H54 (cell line): ENCODE data around the gene PTPN14.
"Not testable (repeated sequence)": the region's sequence is repeated elsewhere in the genome, so short reads cannot be mapped to it uniquely, and the experiment has no call there.

Source experiments
- DNase-seq: peaks from one replicate; pipeline ENCODE4 v3.0.0; 2011; ENCODE audit warnings: low spot score, mixed read lengths; ENCODE audit not compliant: insufficient read length
- FAIRE-seq: peaks from 3 replicates; lab custom pipeline; 2011; peaks lifted over from hg19 to GRCh38; lab: Jason Lieb, UNC
- POLR2A ChIP-seq: IDR thresholded peaks from 2 replicates; pipeline ENCODE4 v1.6.1; 2011; ENCODE audit warnings: low read depth, mild to moderate bottlenecking, low read length

PTPN14 gene

GRCh38 chr1:214515544-214516433 is 35.6 kb downstream of the PTPN14 start:
- no peak for DNase-seq
- no peak for FAIRE-seq
- TF ChIP-seq POLR2A = no peak

- FAIRE-seq (no peak), DNase-seq (no peak)
- no peak for TF ChIP-seq POLR2A
These were observed 36.5 kb downstream of the PTPN14 start for GRCh38 chr1:214514819-214515383.

- DNase-seq = peak; percentile 28
- TF ChIP-seq POLR2A = no peak
These were observed 37.2 kb downstream of the PTPN14 start for GRCh38 chr1:214514032-214514818.

GRCh38 chr1:214513394-214513793 is 38.0 kb downstream of the PTPN14 start:
- no peak for FAIRE-seq
- TF ChIP-seq POLR2A = no peak
- no peak for DNase-seq

More at GRCh38 chr1:214514032-214514818, 37.2 kb downstream of the PTPN14 start:
- peak; percentile 53 for FAIRE-seq

- TF ChIP-seq POLR2A = no peak
- DNase-seq (no peak), FAIRE-seq (no peak)
These were observed 39.8 kb downstream of the PTPN14 start for GRCh38 chr1:214511639-214511998.

DNA sequence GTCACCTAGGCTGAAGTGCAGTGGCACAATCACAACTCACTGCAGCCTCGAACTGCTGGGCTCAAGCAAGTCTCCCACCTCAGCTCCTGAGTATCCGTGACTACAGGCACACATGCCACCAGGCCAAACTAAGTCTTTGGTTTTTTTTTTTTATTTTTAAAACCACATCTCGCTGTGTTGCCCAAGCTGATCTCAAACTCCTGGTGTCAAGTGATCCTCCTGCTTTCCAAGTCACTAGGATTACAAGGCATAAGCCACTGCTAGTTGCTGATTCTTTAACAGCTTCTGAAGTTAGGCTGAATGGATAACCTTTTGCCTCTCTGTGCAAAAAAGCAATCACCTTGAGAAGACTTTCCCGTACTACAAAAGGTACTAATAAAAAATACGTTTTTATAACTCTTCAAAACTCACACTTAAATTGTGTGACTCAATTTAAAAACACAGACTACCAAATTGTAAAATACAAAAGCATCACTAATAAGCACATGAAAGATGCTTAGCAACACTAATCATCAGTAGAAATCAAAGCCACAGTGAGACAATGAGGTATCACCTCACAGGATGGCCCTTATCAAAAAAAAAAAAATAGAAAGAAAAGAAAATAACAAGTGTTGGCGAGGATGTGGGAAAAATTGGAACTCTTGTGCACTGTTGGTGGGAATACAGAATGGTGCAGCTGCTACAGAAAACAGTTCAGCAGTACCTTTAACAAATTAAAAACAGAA is 40.3 kb downstream of the PTPN14 start:
- no peak for TF ChIP-seq POLR2A
- DNase-seq = no peak
- no peak for FAIRE-seq

DNA sequence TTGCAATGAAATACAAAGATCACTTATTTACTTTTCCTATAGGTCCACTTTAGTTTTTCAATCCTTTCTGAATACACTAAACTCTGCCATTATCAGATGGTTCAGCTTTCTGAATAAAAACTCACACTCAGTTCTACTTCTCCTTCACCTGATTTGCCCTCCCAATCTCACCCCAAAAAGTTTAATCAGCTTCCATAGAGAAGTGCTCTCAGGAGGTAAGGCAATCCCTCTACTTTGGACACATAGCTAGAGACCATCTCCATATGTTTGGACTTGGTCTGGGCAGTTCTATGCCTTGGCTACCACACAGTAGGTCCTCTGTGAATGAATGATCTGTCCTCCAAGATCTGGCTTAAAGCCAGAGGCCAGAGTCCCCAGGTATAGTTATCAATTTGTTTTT is 40.9 kb downstream of the PTPN14 start:
- DNase-seq (no peak), FAIRE-seq (no peak)
- TF ChIP-seq POLR2A = no peak

- not testable (repeated sequence) for FAIRE-seq, DNase-seq
These were observed 41.8 kb downstream of the PTPN14 start for GRCh38 chr1:214509622-214510021.

DNA sequence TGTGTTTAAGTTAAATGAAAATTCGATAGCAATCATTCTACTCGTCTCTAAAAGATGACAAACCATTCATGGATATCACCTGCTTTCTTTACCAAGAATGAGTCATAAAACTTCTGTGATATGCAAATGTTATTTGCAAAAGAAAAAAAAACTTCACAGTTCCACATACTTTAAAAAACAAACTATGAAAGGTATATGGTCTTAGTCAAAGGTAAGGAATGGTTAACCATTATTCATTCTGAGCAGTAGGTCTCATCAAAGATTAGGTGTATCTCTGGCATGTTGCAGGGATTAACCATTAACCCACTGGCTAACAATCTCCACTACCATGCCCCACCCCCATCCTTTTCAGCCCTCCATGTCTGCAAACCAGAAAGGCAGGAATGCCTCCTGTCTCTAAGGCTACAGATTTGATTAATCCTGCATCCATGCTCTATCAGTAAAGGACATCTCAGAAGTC is 44.4 kb downstream of the PTPN14 start:
- no peak for FAIRE-seq
- DNase-seq = no peak
- no peak for TF ChIP-seq POLR2A

- no peak for FAIRE-seq
- no peak for TF ChIP-seq POLR2A
These were observed 46.3 kb downstream of the PTPN14 start for GRCh38 chr1:214505134-214505533.

GRCh38 chr1:214504330-214504729 is 47.1 kb downstream of the PTPN14 start:
- FAIRE-seq (no peak), DNase-seq (no peak)
- no peak for TF ChIP-seq POLR2A

More at GRCh38 chr1:214505134-214505533, 46.3 kb downstream of the PTPN14 start:
- no peak for DNase-seq

DNA sequence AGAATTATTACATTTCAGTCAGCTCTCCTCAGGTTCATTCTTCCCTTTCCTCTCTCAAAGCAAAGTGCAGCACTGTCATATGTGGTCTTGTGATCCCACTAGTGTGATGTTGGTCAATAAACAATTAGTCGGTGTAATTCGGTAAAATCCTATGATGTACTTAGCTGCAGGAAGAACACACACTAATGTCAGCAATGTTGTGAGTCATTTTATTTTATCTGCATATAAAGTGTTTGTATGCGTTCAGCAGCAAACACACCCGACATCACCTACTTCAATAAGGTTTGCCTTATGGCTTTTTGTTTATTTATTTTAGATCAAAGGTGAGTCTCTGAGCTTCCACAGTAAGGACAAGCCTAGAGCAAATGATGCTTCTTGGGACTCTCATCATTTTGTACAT is 47.8 kb downstream of the PTPN14 start:
- DNase-seq (no peak), FAIRE-seq (no peak)

DNA sequence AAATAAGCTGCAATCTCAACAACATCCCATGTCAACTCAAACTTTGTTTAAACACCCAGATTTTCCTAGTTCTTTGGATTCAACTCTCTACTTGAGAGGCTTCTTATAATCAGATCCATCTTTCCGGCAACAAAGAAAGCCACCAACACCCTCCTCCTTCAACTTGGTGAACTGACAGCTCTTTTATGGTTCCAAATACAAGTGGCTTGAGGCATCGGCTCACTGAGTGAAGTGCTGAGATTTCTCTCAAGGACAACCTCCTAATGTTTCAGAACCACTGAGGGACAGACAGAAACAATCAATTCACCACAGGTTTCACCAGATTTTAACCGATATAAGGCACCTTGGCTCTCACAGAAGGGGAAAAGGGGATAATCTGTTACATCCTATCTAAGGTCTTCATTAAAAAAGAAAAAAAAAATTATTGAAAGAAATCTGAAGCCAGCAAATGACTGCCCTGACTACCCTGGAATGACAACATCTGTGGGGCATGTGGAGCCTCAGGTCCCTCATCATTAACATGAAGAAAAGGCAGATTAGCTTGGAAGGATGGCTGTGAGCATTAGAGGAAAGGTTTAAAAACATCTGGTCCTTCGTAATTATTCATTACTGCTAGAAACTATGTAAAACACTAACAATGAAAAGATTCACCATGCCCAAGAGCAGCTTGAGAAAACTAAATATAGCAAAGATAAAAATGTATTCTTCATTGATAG is 50.9 kb downstream of the PTPN14 start:
- no peak for TF ChIP-seq POLR2A
- no peak for FAIRE-seq

More for the DNA sequence above, 47.8 kb downstream of the PTPN14 start:
- no peak for TF ChIP-seq POLR2A

More for the DNA sequence above, 50.9 kb downstream of the PTPN14 start:
- DNase-seq = no peak
